ENCODE data around the gene NCOA3. TPM values are rescaled to one million over a fixed set of nuclear protein-coding genes. Genes with fewer than 3 reads are reported as not detected.

NCOA3 gene
- total RNA-seq, 1 experiment from 2014 or later: 31.1 TPM

GRCh38 chr20:47700327-47700726 lies 198.6 kb downstream of the NCOA3 start:
- no peak overlapping the region for H3K4me3 ChIP-seq (ENCODE audit: low read length)
- no peak for TF ChIP-seq CTCF (conservative IDR thresholded peaks at IDR 0.05; ENCODE audit: low read depth, low read length)
- no peak for TF ChIP-seq EZH2phosphoT487 (IDR thresholded peaks at IDR 0.05; ENCODE audit: borderline replicate concordance, low read length)
- TF ChIP-seq EZH2 (IDR thresholded peaks at IDR 0.05; ENCODE audit: low read length, unreplicated experiment): no peak
- H3K4me2 ChIP-seq (ENCODE audit: low read length): no peak overlapping the region
- intact Hi-C loops (cut with micrococcal nuclease): no loop called here
- ChIA-PET POLR2A (ENCODE audit: unreplicated experiment) (no interaction called here), CTCF (no interaction called here)
- no TSS peak for BruUV-seq (replicated peaks)
- peaks cover 54% of the 10 kb centered on the region for H3K36me3 ChIP-seq (ENCODE audit: low read depth, low read length)
- H3K9me2 ChIP-seq (replicated peaks; ENCODE audit: low read length): no peaks in the 10 kb centered on the region
- no peaks in the 10 kb centered on the region for H4K20me1 ChIP-seq (ENCODE audit: low read length)
- H3K79me2 ChIP-seq (ENCODE audit: low read length): no peaks in the 10 kb centered on the region
- no peak for DNase-seq
- H3K9me3 ChIP-seq (ENCODE audit: low read length): no peaks in the 10 kb centered on the region
- no peaks in the 10 kb centered on the region for H3K27me3 ChIP-seq (ENCODE audit: low read length)
- H3K4me1 ChIP-seq (ENCODE audit: insufficient read depth, low read length): no peaks in the 10 kb centered on the region
- no peak overlapping the region for H3K9ac ChIP-seq (ENCODE audit: low read length)
- H2AFZ ChIP-seq (ENCODE audit: low read length): no peak overlapping the region
- H3K27ac ChIP-seq (ENCODE audit: low read length): no peak overlapping the region
- no peaks in the 10 kb centered on the region for H3F3A ChIP-seq (ENCODE audit: low read length, unreplicated experiment)
- no peak for ATAC-seq

GRCh38 chr20:47701612-47702011 lies 199.9 kb downstream of the NCOA3 start:
- TF ChIP-seq CTCF (conservative IDR thresholded peaks at IDR 0.05; ENCODE audit: low read depth, low read length) (no peak), EZH2 (IDR thresholded peaks at IDR 0.05; ENCODE audit: low read length, unreplicated experiment) (no peak)
- no peaks in the 10 kb centered on the region for H3K27me3 ChIP-seq (ENCODE audit: low read length)
- H3K27ac ChIP-seq (ENCODE audit: low read length): no peak overlapping the region
- ATAC-seq: no peak
- no peaks in the 10 kb centered on the region for H3K4me1 ChIP-seq (ENCODE audit: insufficient read depth, low read length)
- no peaks in the 10 kb centered on the region for H3K79me2 ChIP-seq (ENCODE audit: low read length)
- H3K4me2 ChIP-seq (ENCODE audit: low read length): no peak overlapping the region
- H3K9me3 ChIP-seq (ENCODE audit: low read length): no peaks in the 10 kb centered on the region
- no peaks in the 10 kb centered on the region for H3F3A ChIP-seq (ENCODE audit: low read length, unreplicated experiment)
- no peak for DNase-seq
- H4K20me1 ChIP-seq (ENCODE audit: low read length): peaks cover 6% of the 10 kb centered on the region; the same call in 1 of the 2 replicates
- H3K4me3 ChIP-seq (ENCODE audit: low read length): no peak overlapping the region
- BruUV-seq (replicated peaks): TSS peak; percentile 1
- no peak overlapping the region for H3K9ac ChIP-seq (ENCODE audit: low read length)
- peaks cover 54% of the 10 kb centered on the region for H3K36me3 ChIP-seq (ENCODE audit: low read depth, low read length)
- intact Hi-C loops (cut with micrococcal nuclease): no loop called here
- H3K9me2 ChIP-seq (replicated peaks; ENCODE audit: low read length): no peaks in the 10 kb centered on the region
- CTCF ChIA-PET: no interaction called here
- POLR2A ChIA-PET (ENCODE audit: unreplicated experiment): no interaction called here
- no peak overlapping the region for H2AFZ ChIP-seq (ENCODE audit: low read length)

GRCh38 chr20:47703748-47704147 lies 202.1 kb downstream of the NCOA3 start:
- Histone ChIP-seq H3K4me3 (ENCODE audit: low read length) (no peak overlapping the region), H3F3A (ENCODE audit: low read length, unreplicated experiment) (no peaks in the 10 kb centered on the region), H3K79me2 (ENCODE audit: low read length) (no peaks in the 10 kb centered on the region), H3K27ac (ENCODE audit: low read length) (no peak overlapping the region), H3K27me3 (ENCODE audit: low read length) (no peaks in the 10 kb centered on the region), H3K9me3 (ENCODE audit: low read length) (no peaks in the 10 kb centered on the region), H3K36me3 (ENCODE audit: low read depth, low read length) (peaks cover 41% of the 10 kb centered on the region), H3K9me2 (replicated peaks; ENCODE audit: low read length) (no peaks in the 10 kb centered on the region), H3K9ac (ENCODE audit: low read length) (no peak overlapping the region), H3K4me2 (ENCODE audit: low read length) (no peak overlapping the region), H3K4me1 (ENCODE audit: insufficient read depth, low read length) (no peaks in the 10 kb centered on the region), H4K20me1 (ENCODE audit: low read length) (peaks cover 6% of the 10 kb centered on the region; the same call in 1 of the 2 replicates), H2AFZ (ENCODE audit: low read length) (no peak overlapping the region)
- ChIA-PET POLR2A (ENCODE audit: unreplicated experiment) (no interaction called here), CTCF (no interaction called here)
- ATAC-seq (no peak), DNase-seq (no peak)
- intact Hi-C loops (cut with micrococcal nuclease): no loop called here
- BruUV-seq (replicated peaks): no TSS peak
- TF ChIP-seq CTCF (conservative IDR thresholded peaks at IDR 0.05; ENCODE audit: low read depth, low read length) (no peak), EZH2phosphoT487 (IDR thresholded peaks at IDR 0.05; ENCODE audit: borderline replicate concordance, low read length) (no peak), EZH2 (IDR thresholded peaks at IDR 0.05; ENCODE audit: low read length, unreplicated experiment) (no peak)
